Colon (tissue), 2 donors: ENCODE results near the gene RANBP3.
"Not testable (repeated sequence)": the region's sequence is repeated elsewhere in the genome, so short reads cannot be mapped to it uniquely, and the experiment has no call there.

Experiments used
- FAIRE-seq: peaks from 2 replicates; lab custom pipeline; 2012; peaks lifted over from hg19 to GRCh38; lab: Jason Lieb, UNC
- donor health status: control.
- donor health status: control.

Gene RANBP3

DNA sequence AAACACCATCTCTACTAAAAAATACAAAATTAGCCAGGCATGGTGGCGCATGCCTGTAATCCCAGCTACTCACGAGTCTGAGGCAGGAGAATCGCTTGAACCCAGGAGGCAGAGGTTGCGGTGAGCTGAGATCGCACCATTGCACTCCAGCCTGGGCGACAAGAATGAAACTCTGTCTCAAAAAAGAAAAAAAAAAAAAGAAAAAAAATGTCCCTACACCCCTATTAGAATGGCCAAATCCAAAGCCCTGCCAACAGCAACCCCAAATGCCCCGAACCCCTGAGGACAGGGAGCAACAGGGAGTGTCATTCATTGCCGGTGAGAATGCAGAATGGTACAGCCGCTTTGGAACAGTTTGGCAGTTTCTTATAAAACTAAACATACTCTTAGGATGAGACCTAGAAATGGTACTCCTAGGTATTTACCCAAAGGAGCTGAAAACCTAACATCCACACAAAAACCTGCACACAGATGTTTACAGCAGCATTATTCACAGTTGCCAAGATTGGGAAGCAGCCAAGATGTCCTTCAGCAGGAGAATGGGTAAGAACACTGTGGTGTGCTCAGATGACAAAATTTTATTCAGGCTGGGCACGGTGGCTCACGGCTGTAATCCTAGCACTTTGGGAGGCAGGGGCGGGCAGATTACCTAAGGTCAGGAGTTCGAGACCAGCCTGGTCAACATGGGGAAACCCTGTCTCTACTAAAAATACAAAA lies 94.6 kb downstream of the RANBP3 start:
- FAIRE-seq, result not testable (repeated sequence)

GRCh38 chr19:5882421-5882968 lies 95.4 kb downstream of the RANBP3 start:
- FAIRE-seq, result no peak

- FAIRE-seq, result no peak
These were observed 96.2 kb downstream of the RANBP3 start for GRCh38 chr19:5881543-5882299.

DNA sequence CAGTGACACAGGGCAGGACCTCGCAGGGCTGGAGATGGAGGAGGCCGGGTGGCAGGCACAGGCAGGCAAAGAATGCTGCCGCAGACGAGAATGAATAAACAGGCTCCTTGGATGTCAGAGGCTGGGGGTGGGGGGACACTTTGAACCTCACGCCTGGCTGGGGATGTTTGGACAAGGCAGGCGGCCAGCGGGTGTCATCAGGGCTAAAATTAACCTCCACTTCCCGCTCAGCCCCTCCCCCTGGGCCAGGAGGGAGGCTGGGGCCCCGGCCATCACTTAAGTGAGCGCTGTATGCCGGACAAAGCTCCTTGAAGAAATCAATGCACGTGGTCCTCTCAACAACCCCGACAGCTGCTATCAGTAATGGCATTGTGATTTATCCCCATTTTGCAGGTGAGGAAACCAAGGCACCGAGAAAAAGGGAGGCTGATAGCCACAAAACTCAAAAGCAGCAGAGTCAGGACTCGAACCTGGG lies 97.3 kb downstream of the RANBP3 start:
- no peak for FAIRE-seq

DNA sequence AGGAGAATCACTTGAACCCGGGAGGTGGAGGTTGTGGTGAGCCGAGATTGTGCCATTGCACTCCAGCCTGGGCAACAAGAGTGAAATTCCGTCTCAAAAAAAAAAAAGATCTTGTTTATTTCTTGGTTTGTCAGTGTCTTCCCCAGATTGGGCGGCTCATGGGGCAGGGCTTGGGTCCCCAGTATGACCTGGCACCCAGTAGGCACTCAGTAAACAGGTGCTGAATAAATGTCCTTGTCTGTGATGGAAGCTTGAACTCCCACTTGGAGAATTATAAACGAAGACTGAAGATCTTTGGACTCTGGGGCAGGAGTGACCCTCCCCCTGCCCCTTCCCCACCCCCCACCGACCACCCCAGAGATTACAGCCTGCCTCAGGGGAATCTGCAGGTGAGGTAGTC lies 97.7 kb downstream of the RANBP3 start:
- no peak for FAIRE-seq

DNA sequence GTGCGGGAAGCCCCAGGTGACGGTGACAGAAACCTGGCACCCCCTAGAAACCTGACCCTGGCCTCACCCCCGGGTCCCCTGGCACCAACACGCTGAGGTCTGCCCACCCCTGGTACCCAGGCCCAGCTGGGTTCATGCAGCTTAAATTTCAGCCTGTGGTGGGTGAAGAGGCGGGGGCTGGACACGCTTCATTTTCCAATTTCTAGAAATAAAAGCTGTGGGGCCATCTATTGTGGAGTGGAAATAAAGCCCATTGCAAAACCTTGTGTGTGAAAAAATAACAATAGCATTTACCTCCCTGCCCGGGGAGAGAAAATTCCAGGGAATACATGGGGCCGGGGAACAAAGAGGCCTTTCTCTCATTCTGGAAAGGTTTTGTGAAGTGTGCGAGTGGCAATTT lies 100.1 kb downstream of the RANBP3 start:
- FAIRE-seq, result no peak

- FAIRE-seq, result no peak
These were observed 100.5 kb downstream of the RANBP3 start for GRCh38 chr19:5877427-5877826.

DNA sequence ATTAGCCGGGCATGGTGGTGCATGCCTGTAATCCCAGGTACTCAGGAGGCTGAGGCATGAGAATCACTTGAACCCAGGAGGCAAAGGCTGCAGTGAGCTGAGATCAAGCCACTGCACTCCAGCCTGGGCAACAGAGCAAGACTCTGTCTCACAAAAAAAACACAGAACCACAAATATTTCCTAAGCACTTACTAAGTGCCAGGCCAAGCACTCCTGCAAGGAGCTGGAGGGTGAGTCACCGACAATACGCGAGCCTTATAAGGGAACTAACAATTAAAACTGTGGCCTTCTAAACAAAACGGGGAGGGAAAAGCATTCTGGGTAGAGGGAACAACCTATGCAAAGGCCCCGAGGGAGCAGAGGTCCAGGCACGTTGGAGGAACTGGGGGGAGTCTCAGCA lies 103.4 kb downstream of the RANBP3 start:
- FAIRE-seq, result not testable (repeated sequence)

DNA sequence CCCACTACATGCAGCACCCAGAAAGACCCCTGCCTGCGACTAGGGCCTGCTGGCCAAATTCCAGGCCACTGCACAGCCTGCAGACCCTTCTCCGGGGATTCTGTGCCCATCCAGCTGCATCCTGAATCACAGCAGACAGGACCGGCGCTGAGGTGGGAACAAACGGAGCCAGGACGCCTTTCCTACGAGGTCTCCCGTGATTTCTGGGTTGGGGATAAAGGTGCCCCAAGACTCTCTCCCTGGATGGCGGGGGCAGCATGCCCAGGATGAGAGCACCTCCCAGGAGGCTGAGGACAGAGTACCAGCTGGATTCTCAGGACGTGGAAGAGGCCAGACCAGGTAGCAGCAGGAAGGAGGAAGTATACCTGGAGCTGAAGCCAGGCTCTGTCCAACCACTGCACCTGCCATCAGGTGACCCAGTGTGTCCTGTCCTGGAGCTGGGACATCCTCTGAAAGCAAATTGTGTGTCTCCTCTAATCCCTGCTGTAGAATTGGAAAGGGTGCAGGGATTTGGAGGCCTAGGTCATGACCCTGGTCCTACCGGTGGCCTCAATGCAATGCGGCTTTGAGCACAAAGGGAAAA lies 104.2 kb downstream of the RANBP3 start:
- FAIRE-seq, result no peak

GRCh38 chr19:5870986-5871394 lies 107.0 kb downstream of the RANBP3 start:
- no peak for FAIRE-seq

GRCh38 chr19:5867201-5868136 lies 110.5 kb downstream of the RANBP3 start:
- no peak for FAIRE-seq
